PFSK-1 (cell line): ENCODE data around the gene ACTR6.

Experiments
- FOXP2 ChIP-seq: optimal IDR thresholded peaks from 2 replicates; pipeline ENCODE3; 2011; ENCODE audit warnings: borderline replicate concordance, control low read depth, inconsistent platforms; ENCODE audit not compliant: insufficient read depth; ENCODE audit errors: extremely low read length, extremely low read depth
- POLR2AphosphoS5 ChIP-seq: IDR thresholded peaks from 2 replicates; pipeline ENCODE4 v1.6.1; 2012; ENCODE audit warnings: low read depth, mild to moderate bottlenecking, control low read depth, low read length, moderate library complexity
- TAF1 ChIP-seq: IDR thresholded peaks from 2 replicates; pipeline ENCODE4 v1.6.1; 2012; ENCODE audit warnings: low read length, control low read depth, borderline replicate concordance; ENCODE audit not compliant: insufficient read depth
- TF ChIP-seq, protein P1 (sequence below), 2 experiments: IDR thresholded peaks; 2 replicates each; pipeline versions ENCODE4 v1.6.1 to v1.8.0; 2011 to 2012; ENCODE audit warnings: low read depth in 2 of 2, low read length in 2 of 2, control low read depth in 1 of 2, inconsistent platforms in 1 of 2, mild to moderate bottlenecking in 1 of 2, moderate library complexity in 1 of 2; ENCODE audit not compliant: insufficient read depth in 1 of 2

DNA sequence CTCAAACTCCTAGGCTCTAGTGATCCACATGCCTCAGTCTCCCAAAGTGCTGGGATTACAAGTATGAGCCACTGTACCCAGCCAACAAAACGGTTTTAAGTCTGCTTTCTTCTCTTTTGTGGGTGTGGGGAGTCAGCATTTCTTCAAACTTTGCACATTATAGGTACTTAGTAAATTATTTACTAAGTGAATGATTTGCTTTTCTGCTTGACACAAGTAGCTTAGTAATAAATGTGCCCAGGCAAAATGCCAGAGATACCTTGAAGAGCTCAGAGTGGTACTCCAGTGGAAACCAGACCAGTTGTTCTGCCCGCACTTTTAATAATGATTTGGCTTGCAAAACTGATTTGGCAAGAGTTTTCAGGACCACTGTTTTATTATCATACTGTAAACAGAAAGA, 51.3 kb downstream of the ACTR6 start:
- TF ChIP-seq TAF1, result no peak
- TF ChIP-seq POLR2AphosphoS5, result no peak
- TF ChIP-seq, protein P1, sequence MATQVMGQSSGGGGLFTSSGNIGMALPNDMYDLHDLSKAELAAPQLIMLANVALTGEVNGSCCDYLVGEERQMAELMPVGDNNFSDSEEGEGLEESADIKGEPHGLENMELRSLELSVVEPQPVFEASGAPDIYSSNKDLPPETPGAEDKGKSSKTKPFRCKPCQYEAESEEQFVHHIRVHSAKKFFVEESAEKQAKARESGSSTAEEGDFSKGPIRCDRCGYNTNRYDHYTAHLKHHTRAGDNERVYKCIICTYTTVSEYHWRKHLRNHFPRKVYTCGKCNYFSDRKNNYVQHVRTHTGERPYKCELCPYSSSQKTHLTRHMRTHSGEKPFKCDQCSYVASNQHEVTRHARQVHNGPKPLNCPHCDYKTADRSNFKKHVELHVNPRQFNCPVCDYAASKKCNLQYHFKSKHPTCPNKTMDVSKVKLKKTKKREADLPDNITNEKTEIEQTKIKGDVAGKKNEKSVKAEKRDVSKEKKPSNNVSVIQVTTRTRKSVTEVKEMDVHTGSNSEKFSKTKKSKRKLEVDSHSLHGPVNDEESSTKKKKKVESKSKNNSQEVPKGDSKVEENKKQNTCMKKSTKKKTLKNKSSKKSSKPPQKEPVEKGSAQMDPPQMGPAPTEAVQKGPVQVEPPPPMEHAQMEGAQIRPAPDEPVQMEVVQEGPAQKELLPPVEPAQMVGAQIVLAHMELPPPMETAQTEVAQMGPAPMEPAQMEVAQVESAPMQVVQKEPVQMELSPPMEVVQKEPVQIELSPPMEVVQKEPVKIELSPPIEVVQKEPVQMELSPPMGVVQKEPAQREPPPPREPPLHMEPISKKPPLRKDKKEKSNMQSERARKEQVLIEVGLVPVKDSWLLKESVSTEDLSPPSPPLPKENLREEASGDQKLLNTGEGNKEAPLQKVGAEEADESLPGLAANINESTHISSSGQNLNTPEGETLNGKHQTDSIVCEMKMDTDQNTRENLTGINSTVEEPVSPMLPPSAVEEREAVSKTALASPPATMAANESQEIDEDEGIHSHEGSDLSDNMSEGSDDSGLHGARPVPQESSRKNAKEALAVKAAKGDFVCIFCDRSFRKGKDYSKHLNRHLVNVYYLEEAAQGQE (IDR thresholded peaks at IDR 0.05; ENCODE audit: insufficient read depth in 1 of 2, low read depth in 2 of 2, low read length in 2 of 2), result no peak
- TF ChIP-seq FOXP2, result no peak
